Measurements from ENCODE around the gene AKIP1. TPM values are rescaled to one million over a fixed set of nuclear protein-coding genes. Genes with fewer than 3 reads are reported as not detected.
"Not testable (repeated sequence)": the region's sequence is repeated elsewhere in the genome, so short reads cannot be mapped to it uniquely, and the experiment has no call there.

AKIP1 gene
- total and polyA plus RNA-seq, 2 of the 8 experiments (the other 6 are each of a cell fraction or from before 2014, with no cell fraction given), result 17.8 to 29.6 TPM

DNA sequence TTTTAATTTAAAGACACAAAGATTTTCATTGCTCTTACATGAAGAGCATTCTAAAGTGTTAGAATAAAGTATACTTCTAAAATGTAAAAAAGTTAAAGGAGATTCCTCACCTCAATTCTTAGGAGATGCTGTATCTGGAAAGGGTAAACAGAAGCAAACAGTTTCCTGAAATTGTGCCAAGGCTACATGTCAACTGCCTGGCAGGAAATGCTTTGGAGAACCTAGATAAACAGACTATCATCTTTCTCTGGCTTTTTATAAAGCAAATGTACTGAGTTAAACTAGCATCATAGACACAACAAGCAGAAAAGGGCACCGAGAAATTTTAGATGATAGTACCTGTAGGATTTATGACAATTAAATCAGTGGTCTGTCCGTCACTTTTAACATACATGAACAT lies 24.7 kb upstream of the AKIP1 start (continued):
- TF ChIP-seq HDAC6 (IDR thresholded peaks at IDR 0.05; ENCODE audit: low read depth, low read length) (no peak), CBX5 (IDR thresholded peaks at IDR 0.05; ENCODE audit: low read depth, low read length) (no peak)

DNA sequence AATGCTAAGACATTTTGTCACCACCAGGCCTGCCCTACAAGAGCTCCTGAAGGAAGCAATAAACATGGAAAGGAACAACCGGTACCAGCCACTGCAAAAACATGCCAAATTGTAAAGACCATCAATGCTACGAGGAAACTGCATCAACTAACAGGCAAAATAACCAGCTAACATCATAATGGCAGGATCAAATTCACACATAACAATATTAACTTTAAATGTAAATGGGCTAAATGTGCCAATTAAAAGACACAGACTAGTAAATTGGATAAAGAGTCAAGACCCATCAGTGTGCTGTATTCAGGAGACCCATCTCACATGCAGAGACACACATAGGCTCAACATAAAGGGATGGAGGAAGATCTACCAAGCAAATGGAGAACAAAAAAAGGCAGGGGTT lies 19.8 kb upstream of the AKIP1 start:
- H3K23me2 ChIP-seq (ENCODE audit: low read depth, low read length); H3K9me3 ChIP-seq (ENCODE audit: insufficient read depth in 2 of 2, low read depth in 1 of 2, low read length in 1 of 2); H2AK5ac ChIP-seq (ENCODE audit: low read depth, low read length); H2BK5ac ChIP-seq (ENCODE audit: low read depth, low read length); H3K79me2 ChIP-seq (ENCODE audit: control insufficient read depth in 1 of 2, insufficient read depth in 2 of 2, low read length in 2 of 2); H3K79me1 ChIP-seq (ENCODE audit: low read depth, low read length); H4K5ac ChIP-seq (ENCODE audit: insufficient read length, low read depth, low read length); H3K18ac ChIP-seq (ENCODE audit: extremely low read depth, low read length); H2BK120ac ChIP-seq (replicated peaks; ENCODE audit: low read depth, low read length); FAIRE-seq; H4K20me1 ChIP-seq (replicated peaks in 1 of 2; ENCODE audit: control insufficient read depth in 1 of 2, insufficient read depth in 2 of 2, low read length in 2 of 2); H2BK12ac ChIP-seq (ENCODE audit: low read depth, low read length); DNase-seq (ENCODE audit: low read depth in 1 of 2, low spot score in 2 of 2); POLR2A ChIA-PET (ENCODE audit: partially characterized antibody); H2BK15ac ChIP-seq (ENCODE audit: low read length); H3K9ac ChIP-seq (replicated peaks in 1 of 4; ENCODE audit: extremely low read depth in 1 of 4, low read depth in 3 of 4, low read length in 3 of 4); H3K27ac ChIP-seq (ENCODE audit: low read depth, low read length); H4K91ac ChIP-seq (replicated peaks; ENCODE audit: insufficient read length, low read length); H4K8ac ChIP-seq (ENCODE audit: extremely low read depth, insufficient read depth, low read length); H3K4me1 ChIP-seq (replicated peaks in 1 of 4; ENCODE audit: control insufficient read depth in 3 of 4, insufficient read depth in 4 of 4, low read length in 3 of 4); H3K36me3 ChIP-seq (ENCODE audit: control insufficient read depth in 2 of 4, insufficient read depth in 4 of 4, low read length in 3 of 4); H3K4ac ChIP-seq (replicated peaks; ENCODE audit: insufficient read length, low read depth, low read length); H3K56ac ChIP-seq (replicated peaks; ENCODE audit: insufficient read length, low read depth, low read length); H2AFZ ChIP-seq (ENCODE audit: low read length); H3K4me2 ChIP-seq (ENCODE audit: insufficient read depth in 1 of 2, low read depth in 2 of 2, low read length in 2 of 2); H3K23ac ChIP-seq (ENCODE audit: insufficient read length); H3K27me3 ChIP-seq (replicated peaks in 1 of 4; ENCODE audit: control insufficient read depth in 3 of 4, extremely low read depth in 1 of 4, insufficient read depth in 3 of 4, low read length in 3 of 4); H2BK20ac ChIP-seq (ENCODE audit: low read length); H3K4me3 ChIP-seq (ENCODE audit: extremely low read depth in 1 of 4, insufficient read depth in 2 of 4, low read depth in 3 of 4, low read length in 4 of 4); H3K14ac ChIP-seq (ENCODE audit: insufficient read length): not testable (repeated sequence)
- WGBS, 2 experiments (ENCODE audit: extremely low coverage in 1 of 2, insufficient coverage in 1 of 2, insufficient read length in 1 of 2, insufficient replicate concordance in 2 of 2, low coverage in 1 of 2, low lambda C conversion rate in 2 of 2, missing lambda C conversion rate in 1 of 2), result 94% methylated on average over 2 of the region's 2 CpGs; no CpG with 5 or more reads in 1 of the 2 experiments
- CTCF ChIA-PET (ENCODE audit: partially characterized antibody), result interaction anchor here (1.7 kb wide), 1 partner anchor 17 kb away, joined by 3 read pairs; no protein-coding TSS in a partner anchor

Data from H1 (cell line).